Liver (tissue), 9 donors: Measurements from ENCODE around the gene NACA. TPM values are rescaled to one million over a fixed set of nuclear protein-coding genes. Genes with fewer than 3 reads are reported as not detected.
A peak's percentile ranks its signal among the peaks of the same experiment; 100 is the strongest.

ENCODE experiments used
- DNase-seq: peaks from one replicate; pipeline ENCODE4 v3.0.0-alpha.2; 2017; ENCODE audit warnings: low spot score
- H3K27ac ChIP-seq, 2 donors: one replicate each; pipeline ENCODE4 v1.7.0; 2013; ENCODE audit warnings: inconsistent platforms in 2 of 2, low read length in 2 of 2, control low read depth in 1 of 2, low read depth in 1 of 2, mild to moderate bottlenecking in 1 of 2
- H3K27me3 ChIP-seq, 4 donors: one replicate each; pipeline versions ENCODE4 v1.6.1 to v1.7.0; 2013; ENCODE audit warnings: low read length in 3 of 4, inconsistent platforms in 1 of 4, mild to moderate bottlenecking in 1 of 4, moderate library complexity in 1 of 4; ENCODE audit not compliant: control insufficient read depth in 4 of 4, insufficient read depth in 4 of 4
- H3K36me3 ChIP-seq, 4 donors: one replicate each; pipeline versions ENCODE4 v1.6.1 to v1.7.0; 2013; ENCODE audit warnings: low read length in 3 of 4, mild to moderate bottlenecking in 3 of 4, low read depth in 1 of 4, moderate library complexity in 1 of 4; ENCODE audit not compliant: control insufficient read depth in 4 of 4, insufficient read depth in 3 of 4
- H3K4me1 ChIP-seq, 4 donors: one replicate each; pipeline versions ENCODE4 v1.6.1 to v1.7.0; 2013; ENCODE audit warnings: low read length in 3 of 4, mild to moderate bottlenecking in 3 of 4, moderate library complexity in 1 of 4; ENCODE audit not compliant: control insufficient read depth in 4 of 4, insufficient read depth in 4 of 4
- H3K4me3 ChIP-seq, 3 donors: one replicate each; pipeline versions ENCODE4 v1.6.1 to v1.7.0; 2013; ENCODE audit warnings: low read length in 3 of 3, control low read depth in 1 of 3, low read depth in 1 of 3, mild to moderate bottlenecking in 1 of 3
- H3K9ac ChIP-seq, 2 donors: one replicate each; pipeline ENCODE4 v1.7.0; 2013; ENCODE audit warnings: low read length in 2 of 2, mild to moderate bottlenecking in 2 of 2, moderate library complexity in 2 of 2, control low read depth in 1 of 2, low read depth in 1 of 2
- H3K9me3 ChIP-seq, 4 donors: one replicate each; pipeline versions ENCODE4 v1.6.1 to v1.7.0; 2013; ENCODE audit warnings: low read length in 3 of 4; ENCODE audit not compliant: control insufficient read depth in 4 of 4
- CTCF ChIP-seq: fragments of 150-350 bp; IDR thresholded peaks from 2 replicates; pipeline ENCODE4 v1.5.1; 2017; ENCODE audit warnings: improper control_type of control experiment, low read depth, low read length; ENCODE audit not compliant: missing input control
- EGR1 ChIP-seq, 2 donors: IDR thresholded peaks; 2 replicates each; pipeline ENCODE4 v1.6.1; 2016 to 2018; ENCODE audit warnings: antibody characterized with exemption in 2 of 2, low read depth in 2 of 2
- GABPA ChIP-seq, 2 donors: IDR thresholded peaks in 1 of 2; conservative IDR thresholded peaks in 1 of 2; 2 replicates each; pipeline ENCODE4 v1.6.1; 2016; ENCODE audit warnings: antibody characterized with exemption in 2 of 2, mild to moderate bottlenecking in 1 of 2, moderate library complexity in 1 of 2
- HNF4A ChIP-seq, 2 donors: conservative IDR thresholded peaks; 2 replicates each; pipeline ENCODE4 v1.6.1; 2016; ENCODE audit warnings: antibody characterized with exemption in 2 of 2, mild to moderate bottlenecking in 2 of 2
- HNF4G ChIP-seq: IDR thresholded peaks from 2 replicates; pipeline ENCODE4 v1.6.1; 2016; ENCODE audit warnings: antibody characterized with exemption
- JUND ChIP-seq, 2 donors: IDR thresholded peaks; 2 replicates each; pipeline ENCODE4 v1.6.1; 2016; ENCODE audit warnings: antibody characterized with exemption in 2 of 2
- RAD21 ChIP-seq, 2 donors: IDR thresholded peaks; 2 replicates each; pipeline ENCODE4 v1.6.1; 2016; ENCODE audit warnings: antibody characterized with exemption in 2 of 2, mild to moderate bottlenecking in 2 of 2
- REST ChIP-seq: IDR thresholded peaks from 2 replicates; pipeline ENCODE4 v1.6.1; 2016; ENCODE audit warnings: antibody characterized with exemption, mild to moderate bottlenecking
- SP1 ChIP-seq: IDR thresholded peaks from 2 replicates; pipeline ENCODE4 v1.6.1; 2018; ENCODE audit warnings: antibody characterized with exemption, mild to moderate bottlenecking
- TAF1 ChIP-seq: conservative IDR thresholded peaks from 2 replicates; pipeline ENCODE4 v1.6.1; 2016; ENCODE audit warnings: antibody characterized with exemption, mild to moderate bottlenecking
- YY1 ChIP-seq: IDR thresholded peaks from 2 replicates; pipeline ENCODE4 v1.6.1; 2016; ENCODE audit warnings: antibody characterized with exemption, mild to moderate bottlenecking
- WGBS: extraction: QIAGEN DNeasy Blood & Tissue Kit; methylation state at CpG from one replicate; pipeline ENCODE4 v1.1.7; 2013; 5-methylcytosine and 5-hydroxymethylcytosine counted together
- polyA plus RNA-seq, 2 donors: library from polyadenylated mRNA; stranded (reverse) in 1 of 2; unstranded in 1 of 2; fragments of 200-250 nt in 1 of 2; fragments of >200 nt in 1 of 2; fragmentation: Nextera tagmentation in 1 of 2; extraction: Ambion mirVana in 1 of 2; gene quantifications; one replicate each; pipeline versions ENCODE4 v1.2.1 to v1.2.3, GENCODE V29; 2013 to 2015
- total RNA-seq, 2 donors: library from RNA; depleted of rRNA; stranded (reverse); fragments of >200 nt; gene quantifications; one replicate each; pipeline ENCODE4 v1.2.3, GENCODE V29; 2014
- TF ChIP-seq, protein P1 (sequence below): IDR thresholded peaks from 2 replicates; pipeline ENCODE4 v1.6.1; 2016; ENCODE audit warnings: antibody characterized with exemption
- TF ChIP-seq, protein P2 (sequence below): IDR thresholded peaks from 2 replicates; pipeline ENCODE4 v1.6.1; 2016; ENCODE audit warnings: antibody characterized with exemption
- TF ChIP-seq, protein P3 (sequence below): IDR thresholded peaks from 2 replicates; pipeline ENCODE4 v1.6.1; 2016; ENCODE audit warnings: antibody characterized with exemption
- donor health status: healthy.
- donor health status: healthy.
- donor health status: healthy.
- donor health status: healthy.
- donor health status: healthy.

Gene NACA
- total and polyA plus RNA-seq, 4 donors: 365 to 695 (median 456) TPM

- Histone ChIP-seq H3K27ac (peak within 1 kb of the TSS; percentile 99 to 100), H3K36me3 (no peaks in the 10 kb centered on the region), H3K4me1 (peaks cover 0 to 16% (median 4%) of the 10 kb centered on the region in 4 donors), H3K27me3 (no peaks in the 10 kb centered on the region), H3K9me3 (no peaks in the 10 kb centered on the region), H3K4me3 (peak within 1 kb of the TSS; percentile 75 to 95 (median 93)), H3K9ac (peak within 1 kb of the TSS; percentile 92 to 100)
- TF ChIP-seq REST: peak; percentile 89
- peak; percentile 83 for TF ChIP-seq TAF1
- TF ChIP-seq GABPA (IDR thresholded peaks at IDR 0.05 in 1 of 2, conservative IDR thresholded peaks at IDR 0.05 in 1 of 2): peak in 1 of 2 donors; percentile 66
- TF ChIP-seq, protein P1, sequence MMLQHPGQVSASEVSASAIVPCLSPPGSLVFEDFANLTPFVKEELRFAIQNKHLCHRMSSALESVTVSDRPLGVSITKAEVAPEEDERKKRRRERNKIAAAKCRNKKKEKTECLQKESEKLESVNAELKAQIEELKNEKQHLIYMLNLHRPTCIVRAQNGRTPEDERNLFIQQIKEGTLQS: no peak
- no peak for TF ChIP-seq HNF4A (conservative IDR thresholded peaks at IDR 0.05)
- TF ChIP-seq CTCF: no peak
- TF ChIP-seq YY1: peak; percentile 93
- TF ChIP-seq, protein P2, sequence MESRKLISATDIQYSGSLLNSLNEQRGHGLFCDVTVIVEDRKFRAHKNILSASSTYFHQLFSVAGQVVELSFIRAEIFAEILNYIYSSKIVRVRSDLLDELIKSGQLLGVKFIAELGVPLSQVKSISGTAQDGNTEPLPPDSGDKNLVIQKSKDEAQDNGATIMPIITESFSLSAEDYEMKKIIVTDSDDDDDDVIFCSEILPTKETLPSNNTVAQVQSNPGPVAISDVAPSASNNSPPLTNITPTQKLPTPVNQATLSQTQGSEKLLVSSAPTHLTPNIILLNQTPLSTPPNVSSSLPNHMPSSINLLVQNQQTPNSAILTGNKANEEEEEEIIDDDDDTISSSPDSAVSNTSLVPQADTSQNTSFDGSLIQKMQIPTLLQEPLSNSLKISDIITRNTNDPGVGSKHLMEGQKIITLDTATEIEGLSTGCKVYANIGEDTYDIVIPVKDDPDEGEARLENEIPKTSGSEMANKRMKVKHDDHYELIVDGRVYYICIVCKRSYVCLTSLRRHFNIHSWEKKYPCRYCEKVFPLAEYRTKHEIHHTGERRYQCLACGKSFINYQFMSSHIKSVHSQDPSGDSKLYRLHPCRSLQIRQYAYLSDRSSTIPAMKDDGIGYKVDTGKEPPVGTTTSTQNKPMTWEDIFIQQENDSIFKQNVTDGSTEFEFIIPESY: peak; percentile 98
- peak in 1 of 2 donors; percentile 34 for TF ChIP-seq RAD21 (IDR thresholded peaks at IDR 0.05)
- TF ChIP-seq EGR1 (IDR thresholded peaks at IDR 0.05; ENCODE audit: low read depth in 2 of 2): peak in 1 of 2 donors; percentile 74
- TF ChIP-seq, protein P3, sequence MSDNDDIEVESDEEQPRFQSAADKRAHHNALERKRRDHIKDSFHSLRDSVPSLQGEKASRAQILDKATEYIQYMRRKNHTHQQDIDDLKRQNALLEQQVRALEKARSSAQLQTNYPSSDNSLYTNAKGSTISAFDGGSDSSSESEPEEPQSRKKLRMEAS: peak; percentile 91
- TF ChIP-seq JUND (IDR thresholded peaks at IDR 0.05): peak in 1 of 2 donors; percentile 11
- TF ChIP-seq SP1: peak; percentile 64
- TF ChIP-seq HNF4G: no peak
- peak; percentile 98 for DNase-seq
- WGBS: under 1% methylated on average over 64 of the region's 64 CpGs
Measured at GRCh38 chr12:56688129-56688845, 36.8 kb downstream of the NACA start, which contains the start of gene PTGES3. Gene PTGES3 (minus strand): TSS chr12:56688284. CDS start chr12:56687999, 285 bp downstream.
